SU-DHL-6 (cell line): ENCODE results near the gene CEP128.

Source experiments
- H2AFZ ChIP-seq: fragments of 200-600 bp; sonication (generic); 2 replicates; pipeline ENCODE4 v1.6.1; 2014; ENCODE audit warnings: low read depth, mild to moderate bottlenecking, moderate library complexity, mixed read lengths, antibody characterized with exemption, low read length; ENCODE audit not compliant: severe bottlenecking
- H3F3A ChIP-seq: fragments of 200-600 bp; shearing (Covaris generic); 2 replicates; pipeline ENCODE4 v1.6.0; 2016; ENCODE audit warnings: antibody characterized with exemption, mild to moderate bottlenecking; ENCODE audit not compliant: insufficient read depth
- H3K27ac ChIP-seq: fragments of 200-600 bp; sonication (generic); 2 replicates; pipeline ENCODE4 v1.5.1; 2016; ENCODE audit warnings: low read depth, mild to moderate bottlenecking, low read length, moderate library complexity, mixed read lengths
- H3K27me3 ChIP-seq: fragments of 200-600 bp; sonication (generic), shearing (Covaris generic); 2 replicates; pipeline ENCODE4 v1.6.0; 2014; ENCODE audit warnings: mild to moderate bottlenecking, low read length
- H3K36me3 ChIP-seq: fragments of 200-600 bp; sonication (generic); 2 replicates; pipeline ENCODE4 v1.6.1; 2014; ENCODE audit warnings: mild to moderate bottlenecking, low read length, mixed read lengths
- H3K4me2 ChIP-seq: fragments of 300-600, 200-600 bp; shearing (Covaris generic), sonication (generic); 2 replicates; pipeline ENCODE4 v1.6.0; 2014; ENCODE audit warnings: low read length, low read depth, mild to moderate bottlenecking; ENCODE audit not compliant: poor library complexity, severe bottlenecking
- H3K4me3 ChIP-seq: fragments of 200-600 bp; sonication (generic); 2 replicates; pipeline ENCODE4 v1.5.1; 2014; ENCODE audit warnings: antibody characterized with exemption, low read length, mild to moderate bottlenecking, mixed read lengths; ENCODE audit not compliant: insufficient read depth, poor library complexity, severe bottlenecking
- H3K79me2 ChIP-seq: fragments of 200-600 bp; sonication (generic); 2 replicates; pipeline ENCODE4 v1.6.1; 2014; ENCODE audit warnings: mild to moderate bottlenecking, low read length, moderate library complexity; ENCODE audit not compliant: insufficient read depth
- H3K9ac ChIP-seq: fragments of 200-600 bp; sonication (generic); 2 replicates; pipeline ENCODE4 v1.7.0; 2014; ENCODE audit warnings: mild to moderate bottlenecking, low read length
- H3K9me2 ChIP-seq: fragments of 200-600 bp; sonication (generic); replicated peaks from 2 replicates; pipeline ENCODE4 v1.6.1; 2014; ENCODE audit warnings: low read length; ENCODE audit not compliant: insufficient read depth
- H3K9me3 ChIP-seq: fragments of 200-600 bp; sonication (generic); 2 replicates; pipeline ENCODE4 v1.6.1; 2014; ENCODE audit warnings: low read length, mixed read lengths; ENCODE audit not compliant: insufficient read depth
- H4K20me1 ChIP-seq: fragments of 200-600 bp; sonication (generic); 2 replicates; pipeline ENCODE4 v1.6.1; 2014; ENCODE audit warnings: low read depth, mild to moderate bottlenecking, antibody characterized with exemption, low read length, moderate library complexity, mixed read lengths
- CTCF ChIP-seq: fragments of 200-600 bp; sonication (generic); IDR thresholded peaks from one replicate; pipeline ENCODE4 v1.5.1; 2017; ENCODE audit warnings: antibody characterized with exemption, mild to moderate bottlenecking, low read length, moderate library complexity; ENCODE audit not compliant: insufficient read depth, poor library complexity, severe bottlenecking
- EZH2phosphoT487 ChIP-seq: fragments of 200-600 bp; sonication (generic), shearing (Covaris generic); conservative IDR thresholded peaks from 2 replicates; pipeline ENCODE4 v1.6.1; 2018; ENCODE audit warnings: mild to moderate bottlenecking, antibody characterized with exemption, low read length, moderate library complexity, mixed read lengths

Gene CEP128

GRCh38 chr14:80965037-80965436 lies 23.5 kb upstream of the CEP128 start:
- no peak overlapping the region for H3K9ac ChIP-seq
- no peaks in the 10 kb centered on the region for H3F3A ChIP-seq
- H2AFZ ChIP-seq = no peak overlapping the region
- TF ChIP-seq EZH2phosphoT487 = no peak
- TF ChIP-seq CTCF = no peak
- H3K36me3 ChIP-seq = no peaks in the 10 kb centered on the region
- H3K4me3 ChIP-seq = no peak overlapping the region
- no peaks in the 10 kb centered on the region for H4K20me1 ChIP-seq
- H3K79me2 ChIP-seq = no peaks in the 10 kb centered on the region
- no peaks in the 10 kb centered on the region for H3K27me3 ChIP-seq
- H3K9me2 ChIP-seq = no peaks in the 10 kb centered on the region
- no peaks in the 10 kb centered on the region for H3K9me3 ChIP-seq
- no peak overlapping the region for H3K4me2 ChIP-seq
- no peak overlapping the region for H3K27ac ChIP-seq

- Histone ChIP-seq H3F3A (peaks cover 6% of the 10 kb centered on the region; the same call in 1 of the 2 replicates), H4K20me1 (no peaks in the 10 kb centered on the region), H2AFZ (no peak overlapping the region), H3K27me3 (no peaks in the 10 kb centered on the region), H3K9me3 (no peaks in the 10 kb centered on the region), H3K9me2 (no peaks in the 10 kb centered on the region), H3K36me3 (no peaks in the 10 kb centered on the region), H3K9ac (no peak overlapping the region), H3K79me2 (no peaks in the 10 kb centered on the region), H3K4me2 (peak overlapping the region; percentile 62), H3K4me3 (peak overlapping the region; percentile 24), H3K27ac (peak overlapping the region; percentile 78)
- no peak for TF ChIP-seq CTCF
- no peak for TF ChIP-seq EZH2phosphoT487
Measured at GRCh38 chr14:80959496-80959895, 18.0 kb upstream of the CEP128 start.

- H3K27me3 ChIP-seq = no peaks in the 10 kb centered on the region
- H3K9me2 ChIP-seq = no peaks in the 10 kb centered on the region
- H3K27ac ChIP-seq = no peak overlapping the region; the same call in 1 of the 2 replicates
- H3K36me3 ChIP-seq = no peaks in the 10 kb centered on the region
- H3K9me3 ChIP-seq = no peaks in the 10 kb centered on the region
- no peaks in the 10 kb centered on the region for H3K79me2 ChIP-seq
- H4K20me1 ChIP-seq = no peaks in the 10 kb centered on the region
- H3K4me2 ChIP-seq = peak overlapping the region; percentile 52
- H3K4me3 ChIP-seq = no peak overlapping the region
- H2AFZ ChIP-seq = no peak overlapping the region
- TF ChIP-seq EZH2phosphoT487 = no peak
- TF ChIP-seq CTCF = no peak
- H3K9ac ChIP-seq = no peak overlapping the region
- H3F3A ChIP-seq = peaks cover 6% of the 10 kb centered on the region; the same call in 1 of the 2 replicates
Measured at GRCh38 chr14:80958939-80959338, 17.4 kb upstream of the CEP128 start.
